Skin epidermis (tissue), 12 donors: ENCODE data around the gene TCF7L2.
"Not testable (repeated sequence)": the region's sequence is repeated elsewhere in the genome, so short reads cannot be mapped to it uniquely, and the experiment has no call there.

ENCODE experiments used
- H3K27ac ChIP-seq, 21 experiments: fragments of 200-600 bp; sonication (generic) in 11 of 21; one replicate each; pipeline ENCODE4 v1.5.0; 2020; ENCODE audit warnings: mild to moderate bottlenecking in 3 of 21, inconsistent platforms in 2 of 21, moderate library complexity in 2 of 21
- H3K4me3 ChIP-seq, 7 experiments: fragments of 200-600 bp; sonication (generic) in 2 of 7; one replicate each; pipeline ENCODE4 v1.5.0; 2020; ENCODE audit warnings: inconsistent platforms in 2 of 7, mild to moderate bottlenecking in 2 of 7, moderate library complexity in 1 of 7

Gene TCF7L2

GRCh38 chr10:113096128-113096996 lies 146.3 kb downstream of the TCF7L2 start:
- Histone ChIP-seq H3K27ac (peak overlapping the region in 5 of 21 experiments; percentile 1 to 67 (median 22)), H3K4me3 (no peak overlapping the region)

- Histone ChIP-seq H3K27ac (peak overlapping the region in 5 of 21 experiments; percentile 1 to 67 (median 22)), H3K4me3 (no peak overlapping the region)
Observed at GRCh38 chr10:113097036-113097435, 147.0 kb downstream of the TCF7L2 start.

GRCh38 chr10:113099431-113100183 lies 149.6 kb downstream of the TCF7L2 start:
- no peak overlapping the region for H3K4me3 ChIP-seq
- H3K27ac ChIP-seq: peak overlapping the region in 10 of 21 experiments; percentile 13 to 58 (median 28)

- Histone ChIP-seq H3K4me3 (no peak overlapping the region), H3K27ac (peak overlapping the region in 3 of 21 experiments; percentile 24 to 52 (median 25))
Observed at GRCh38 chr10:113100281-113100680, 150.2 kb downstream of the TCF7L2 start.

- peak overlapping the region in 9 of 21 experiments; percentile 3 to 78 (median 31) for H3K27ac ChIP-seq
- no peak overlapping the region for H3K4me3 ChIP-seq
Observed at GRCh38 chr10:113103131-113103840, 153.2 kb downstream of the TCF7L2 start.

GRCh38 chr10:113104047-113104446 lies 154.0 kb downstream of the TCF7L2 start:
- H3K4me3 ChIP-seq: no peak overlapping the region
- peak overlapping the region in 7 of 21 experiments; percentile 3 to 78 (median 31) for H3K27ac ChIP-seq

GRCh38 chr10:113108194-113108835 lies 158.3 kb downstream of the TCF7L2 start:
- no peak overlapping the region for H3K4me3 ChIP-seq
- H3K27ac ChIP-seq: no peak overlapping the region

GRCh38 chr10:113108948-113109347 lies 158.9 kb downstream of the TCF7L2 start:
- H3K4me3 ChIP-seq: no peak overlapping the region
- no peak overlapping the region for H3K27ac ChIP-seq

GRCh38 chr10:113109482-113109881 lies 159.4 kb downstream of the TCF7L2 start:
- H3K27ac ChIP-seq, H3K4me3 ChIP-seq: not testable (repeated sequence)

- Histone ChIP-seq H3K4me3 (no peak overlapping the region), H3K27ac (peak overlapping the region in 2 of 21 experiments; percentile 4 to 27)
Observed at GRCh38 chr10:113111260-113111659, 161.2 kb downstream of the TCF7L2 start.

- H3K27ac ChIP-seq: peak overlapping the region in 9 of 21 experiments; percentile 18 to 70 (median 45)
- H3K4me3 ChIP-seq: no peak overlapping the region
Observed at GRCh38 chr10:113111900-113112853, 162.1 kb downstream of the TCF7L2 start.

GRCh38 chr10:113113241-113113640 lies 163.2 kb downstream of the TCF7L2 start:
- Histone ChIP-seq H3K27ac (peak overlapping the region in 2 of 21 experiments; percentile 52 to 70), H3K4me3 (no peak overlapping the region)

- Histone ChIP-seq H3K27ac (peak overlapping the region in 1 of 21 experiments; percentile 2), H3K4me3 (no peak overlapping the region)
Observed at GRCh38 chr10:113113918-113114317, 163.9 kb downstream of the TCF7L2 start.

GRCh38 chr10:113115556-113115955 lies 165.5 kb downstream of the TCF7L2 start:
- Histone ChIP-seq H3K4me3 (no peak overlapping the region), H3K27ac (no peak overlapping the region)

- Histone ChIP-seq H3K27ac (no peak overlapping the region), H3K4me3 (no peak overlapping the region)
Observed at GRCh38 chr10:113118882-113119281, 168.8 kb downstream of the TCF7L2 start.

- Histone ChIP-seq H3K4me3 (no peak overlapping the region), H3K27ac (no peak overlapping the region)
Observed at GRCh38 chr10:113119801-113120200, 169.8 kb downstream of the TCF7L2 start.

- no peak overlapping the region for H3K4me3 ChIP-seq
- H3K27ac ChIP-seq: no peak overlapping the region
Observed at GRCh38 chr10:113121153-113121552, 171.1 kb downstream of the TCF7L2 start.

GRCh38 chr10:113122947-113123346 lies 172.9 kb downstream of the TCF7L2 start:
- H3K4me3 ChIP-seq: no peak overlapping the region
- H3K27ac ChIP-seq: no peak overlapping the region
